Progenitor cell of endocrine pancreas (in vitro differentiated cells): ENCODE measurements around the gene EPB41L4B. TPM values are rescaled to one million over a fixed set of nuclear protein-coding genes. Genes with fewer than 3 reads are reported as not detected.

Source experiments
- DNase-seq: peaks from one replicate; pipeline ENCODE4 v3.0.0; 2021; ENCODE audit warnings: low spot score; ENCODE audit not compliant: unreplicated experiment
- H3K27ac Mint-ChIP-seq: 2 replicates; pipeline ENCODE4 v1.8.0; 2021; ENCODE audit warnings: mild to moderate bottlenecking, moderate library complexity, mixed read lengths
- H3K27me3 Mint-ChIP-seq: 2 replicates; pipeline ENCODE4 v1.8.0; 2021; ENCODE audit warnings: mixed read lengths
- H3K36me3 Mint-ChIP-seq: 2 replicates; pipeline ENCODE4 v1.8.0; 2022; ENCODE audit warnings: mixed read lengths; ENCODE audit not compliant: insufficient read depth
- H3K4me1 Mint-ChIP-seq: 2 replicates; pipeline ENCODE4 v1.8.0; 2021; ENCODE audit warnings: low read depth, mixed read lengths
- H3K4me3 Mint-ChIP-seq: 2 replicates; pipeline ENCODE4 v1.8.0; 2021; ENCODE audit warnings: low read depth, mild to moderate bottlenecking, moderate library complexity, mixed read lengths
- H3K9me3 Mint-ChIP-seq: 2 replicates; pipeline ENCODE4 v1.8.0; 2021; ENCODE audit warnings: low read depth, mixed read lengths
- total RNA-seq: library from RNA; stranded (reverse); gene quantifications from 2 replicates; pipeline ENCODE4 v1.2.1, GENCODE V29; 2021
- TF ChIP-seq, protein P1 (sequence below): fragments of 200-600 bp; sonication (generic); IDR thresholded peaks from one replicate; pipeline ENCODE4 v1.5.0; 2021; ENCODE audit warnings: antibody characterized with exemption, mild to moderate bottlenecking; ENCODE audit not compliant: unreplicated experiment

The EPB41L4B gene
- total RNA-seq, 1 donor from 2014 or later: 7.7 TPM

DNA sequence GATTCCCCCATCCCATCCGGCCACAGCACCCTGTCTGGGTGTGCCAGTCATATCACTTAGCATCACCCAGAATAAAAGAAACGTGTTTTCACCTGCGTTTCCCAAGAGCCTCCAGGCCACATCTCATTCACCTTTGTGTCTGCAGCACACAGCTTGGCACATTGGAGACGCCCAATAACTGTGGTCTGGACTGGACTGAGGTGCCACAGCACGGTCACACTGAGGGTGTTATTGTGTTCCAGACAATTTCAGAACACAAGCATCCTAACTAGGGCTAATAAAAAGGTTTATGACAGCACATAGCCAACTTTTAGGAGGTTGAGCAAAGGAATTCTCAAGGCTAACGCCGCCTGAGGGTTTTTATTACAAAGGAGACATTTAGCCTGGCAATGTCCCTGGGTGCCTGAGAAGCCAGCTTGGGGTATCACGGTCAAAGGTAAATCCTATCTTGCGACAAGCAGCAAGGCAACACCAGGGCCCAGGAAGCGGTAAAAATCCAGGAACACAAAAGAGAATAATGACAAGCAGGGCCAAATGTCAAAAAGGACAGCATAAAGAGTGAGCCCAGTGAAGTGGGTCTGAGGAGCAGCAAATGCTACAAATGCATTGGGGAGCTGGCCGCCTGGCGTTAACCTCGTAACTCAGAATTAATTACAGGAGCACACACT is 3.4 kb downstream of the EPB41L4B start:
- H3K4me3 Mint-ChIP-seq: no peak overlapping the region
- H3K27ac Mint-ChIP-seq: no peak overlapping the region
- no peaks in the 10 kb centered on the region for H3K9me3 Mint-ChIP-seq
- no peaks in the 10 kb centered on the region for H3K36me3 Mint-ChIP-seq
- peaks cover 28% of the 10 kb centered on the region for H3K4me1 Mint-ChIP-seq
- TF ChIP-seq, protein P1, sequence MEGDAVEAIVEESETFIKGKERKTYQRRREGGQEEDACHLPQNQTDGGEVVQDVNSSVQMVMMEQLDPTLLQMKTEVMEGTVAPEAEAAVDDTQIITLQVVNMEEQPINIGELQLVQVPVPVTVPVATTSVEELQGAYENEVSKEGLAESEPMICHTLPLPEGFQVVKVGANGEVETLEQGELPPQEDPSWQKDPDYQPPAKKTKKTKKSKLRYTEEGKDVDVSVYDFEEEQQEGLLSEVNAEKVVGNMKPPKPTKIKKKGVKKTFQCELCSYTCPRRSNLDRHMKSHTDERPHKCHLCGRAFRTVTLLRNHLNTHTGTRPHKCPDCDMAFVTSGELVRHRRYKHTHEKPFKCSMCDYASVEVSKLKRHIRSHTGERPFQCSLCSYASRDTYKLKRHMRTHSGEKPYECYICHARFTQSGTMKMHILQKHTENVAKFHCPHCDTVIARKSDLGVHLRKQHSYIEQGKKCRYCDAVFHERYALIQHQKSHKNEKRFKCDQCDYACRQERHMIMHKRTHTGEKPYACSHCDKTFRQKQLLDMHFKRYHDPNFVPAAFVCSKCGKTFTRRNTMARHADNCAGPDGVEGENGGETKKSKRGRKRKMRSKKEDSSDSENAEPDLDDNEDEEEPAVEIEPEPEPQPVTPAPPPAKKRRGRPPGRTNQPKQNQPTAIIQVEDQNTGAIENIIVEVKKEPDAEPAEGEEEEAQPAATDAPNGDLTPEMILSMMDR: no peak
- H3K27me3 Mint-ChIP-seq: peaks cover 43% of the 10 kb centered on the region
- DNase-seq: no peak

DNA sequence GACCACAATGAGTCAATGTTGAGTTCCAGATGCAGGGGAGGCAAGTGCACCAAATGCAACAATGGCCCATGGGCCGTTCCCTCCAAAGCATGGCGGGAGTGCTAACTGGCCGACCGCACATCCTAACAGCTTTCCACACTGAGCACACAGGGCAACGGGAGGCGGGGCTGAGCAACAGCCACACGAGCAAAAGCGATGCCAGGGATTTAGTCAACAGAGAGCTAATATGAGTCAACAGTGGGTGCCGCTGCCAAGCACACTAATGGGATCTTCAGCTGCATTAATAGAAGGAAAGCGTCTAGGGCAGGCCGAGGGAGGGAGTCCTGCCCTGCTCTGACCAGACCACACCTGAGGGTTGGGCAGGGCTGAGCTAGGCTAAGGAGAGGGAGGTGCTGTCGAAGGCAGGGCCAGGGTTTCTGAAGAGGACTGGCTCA is 4.6 kb downstream of the EPB41L4B start:
- Mint-ChIP-seq H3K36me3 (no peaks in the 10 kb centered on the region), H3K9me3 (no peaks in the 10 kb centered on the region), H3K27me3 (peaks cover 35% of the 10 kb centered on the region), H3K4me1 (peaks cover 30% of the 10 kb centered on the region), H3K4me3 (no peak overlapping the region), H3K27ac (no peak overlapping the region)
- DNase-seq: no peak
- TF ChIP-seq, protein P1: no peak

DNA sequence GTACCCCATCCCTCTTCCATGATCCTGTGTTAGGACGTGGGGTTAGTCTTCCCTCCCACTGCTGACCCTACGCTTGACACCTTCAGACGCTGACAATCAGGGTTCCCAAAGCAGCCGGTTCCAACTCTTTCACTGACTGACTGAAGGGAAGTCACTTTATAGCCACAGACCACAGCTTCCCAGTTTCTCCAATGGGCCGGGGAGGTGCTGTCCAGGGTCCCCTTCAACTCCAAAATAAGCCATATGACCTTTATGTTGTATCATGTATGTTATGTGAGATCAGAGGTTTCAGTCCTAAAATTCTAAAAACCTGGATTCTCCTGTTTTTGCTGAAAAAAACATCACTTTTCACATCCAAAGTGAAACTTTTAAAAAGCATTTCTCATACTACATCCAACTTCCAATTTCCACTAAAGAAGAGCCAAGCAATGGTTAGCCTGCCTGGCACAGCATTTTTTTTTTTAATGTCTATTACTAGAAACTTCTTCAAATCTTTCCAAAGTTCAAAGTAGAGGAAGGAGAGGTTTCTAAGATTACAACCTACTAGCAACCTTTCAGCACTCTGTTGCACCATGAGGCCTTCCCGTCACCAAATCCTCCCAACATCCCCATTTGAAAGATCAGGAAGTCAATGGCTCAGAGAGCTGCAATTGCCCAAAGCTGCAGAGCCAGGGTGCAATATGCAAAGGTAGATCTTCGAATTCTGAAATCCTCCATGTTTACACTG is 5.2 kb downstream of the EPB41L4B start:
- Mint-ChIP-seq H3K27ac (no peak overlapping the region), H3K9me3 (no peaks in the 10 kb centered on the region), H3K4me1 (peaks cover 28% of the 10 kb centered on the region), H3K36me3 (no peaks in the 10 kb centered on the region), H3K4me3 (no peak overlapping the region), H3K27me3 (peaks cover 35% of the 10 kb centered on the region)
- TF ChIP-seq, protein P1: no peak
- no peak for DNase-seq

DNA sequence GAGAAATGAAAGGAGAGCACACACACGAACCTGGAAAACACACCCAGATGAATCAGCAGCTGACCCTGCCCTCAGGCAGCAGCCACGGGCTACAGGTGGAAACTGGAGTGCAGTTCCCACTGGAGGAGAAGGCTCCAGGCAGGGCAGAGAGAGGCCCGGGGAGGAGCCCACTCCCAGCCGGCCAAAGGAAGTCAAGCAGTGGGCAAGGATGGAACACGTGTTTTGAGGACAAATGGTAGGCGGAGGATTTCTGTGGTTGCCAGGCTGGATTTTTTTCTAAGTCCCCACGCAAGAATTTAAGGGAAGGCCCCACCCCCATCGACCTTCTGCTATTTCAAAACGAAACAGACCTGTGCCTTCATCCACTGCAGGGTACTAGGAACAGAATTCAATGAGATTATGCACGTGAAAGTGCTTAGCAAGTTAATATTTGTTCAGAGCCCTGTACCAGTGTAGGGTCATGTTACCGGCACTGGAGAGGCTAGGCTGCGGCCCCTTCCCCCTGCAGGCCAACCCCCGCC is 6.8 kb downstream of the EPB41L4B start:
- peaks cover 31% of the 10 kb centered on the region for H3K27me3 Mint-ChIP-seq
- H3K27ac Mint-ChIP-seq: no peak overlapping the region
- no peak overlapping the region for H3K4me3 Mint-ChIP-seq
- no peaks in the 10 kb centered on the region for H3K36me3 Mint-ChIP-seq
- H3K9me3 Mint-ChIP-seq: no peaks in the 10 kb centered on the region
- no peak for DNase-seq
- peaks cover 28% of the 10 kb centered on the region for H3K4me1 Mint-ChIP-seq
- TF ChIP-seq, protein P1: no peak

DNA sequence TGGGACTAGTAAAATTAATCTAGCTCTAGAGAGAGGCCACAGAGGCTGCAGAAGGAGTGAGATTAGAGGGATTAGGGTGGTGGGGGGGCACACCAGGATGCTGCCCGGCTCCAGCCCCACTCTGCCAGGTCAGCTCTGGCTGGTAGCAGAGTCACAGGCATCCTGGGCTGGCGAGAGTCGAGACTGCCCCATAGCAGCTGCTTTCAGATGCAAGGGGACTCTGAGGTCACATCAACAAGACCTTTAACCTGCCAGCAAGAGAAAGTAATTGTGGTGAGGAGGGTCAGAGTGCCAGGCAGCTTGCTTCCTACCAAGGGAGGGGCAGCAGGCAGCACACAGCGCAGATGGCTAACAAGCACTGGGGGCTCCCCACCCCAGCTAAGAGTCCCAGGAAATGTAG is 7.5 kb downstream of the EPB41L4B start:
- TF ChIP-seq, protein P1: no peak
- Mint-ChIP-seq H3K27me3 (peaks cover 24% of the 10 kb centered on the region), H3K27ac (peak overlapping the region; percentile 73), H3K9me3 (no peaks in the 10 kb centered on the region), H3K4me3 (no peak overlapping the region), H3K4me1 (peaks cover 22% of the 10 kb centered on the region), H3K36me3 (no peaks in the 10 kb centered on the region)
- DNase-seq: no peak
